Prostate gland (tissue), 2 donors: ENCODE data around the gene IFIT3.

Source experiments
- POLR2A ChIP-seq: fragments of 450-650 bp; IDR thresholded peaks from one replicate; pipeline ENCODE4 v1.6.1; 2016; ENCODE audit warnings: antibody characterized with exemption, mild to moderate bottlenecking
- TF ChIP-seq, protein P1 (sequence below), 4 experiments: fragments of 200-600 bp in 2 of 4; fragments of 450-650 bp in 2 of 4; sonication (generic) in 2 of 4; IDR thresholded peaks; 1 replicate in 3 of 4; 2 replicates in 1 of 4; pipeline ENCODE4 v1.5.1; 2016 to 2019; ENCODE audit warnings: antibody characterized with exemption in 4 of 4, mild to moderate bottlenecking in 2 of 4, moderate library complexity in 2 of 4

DNA sequence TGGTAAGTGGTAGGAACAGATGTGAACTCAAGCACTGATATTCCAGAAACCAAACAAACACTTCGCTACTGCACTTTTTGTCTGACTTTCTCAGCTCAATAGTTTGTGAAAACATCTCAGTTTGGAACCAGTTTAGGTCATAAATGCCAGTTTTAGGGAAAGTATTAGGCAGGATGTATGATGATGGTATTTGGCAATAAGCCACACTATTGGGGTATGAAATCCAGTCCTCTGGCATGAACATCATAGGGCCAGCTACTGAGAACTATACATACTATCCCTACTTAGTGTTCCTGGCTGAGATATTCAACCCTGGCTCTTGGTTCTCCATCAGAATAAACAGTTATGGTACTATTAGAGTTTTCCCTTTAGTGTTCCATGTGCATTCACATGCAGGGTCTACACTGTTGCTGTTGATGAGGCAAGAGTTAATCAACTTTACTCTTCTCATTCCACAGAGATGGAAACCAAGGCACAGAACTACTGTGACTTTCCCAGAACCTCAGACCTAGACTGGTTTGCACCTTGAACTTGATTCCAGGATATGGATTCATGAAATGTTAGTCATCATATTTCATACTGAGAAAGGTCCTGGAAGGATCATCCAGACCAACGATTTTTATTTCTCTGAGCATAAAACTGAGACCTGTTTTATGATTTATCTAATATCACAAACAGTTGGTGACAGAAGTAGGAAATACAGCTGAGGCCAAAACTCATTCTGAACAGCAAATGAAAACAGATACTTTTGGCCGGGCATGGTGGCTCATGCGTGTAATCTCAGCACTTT lies 46.0 kb upstream of the IFIT3 start:
- TF ChIP-seq POLR2A = no peak
- TF ChIP-seq, protein P1, sequence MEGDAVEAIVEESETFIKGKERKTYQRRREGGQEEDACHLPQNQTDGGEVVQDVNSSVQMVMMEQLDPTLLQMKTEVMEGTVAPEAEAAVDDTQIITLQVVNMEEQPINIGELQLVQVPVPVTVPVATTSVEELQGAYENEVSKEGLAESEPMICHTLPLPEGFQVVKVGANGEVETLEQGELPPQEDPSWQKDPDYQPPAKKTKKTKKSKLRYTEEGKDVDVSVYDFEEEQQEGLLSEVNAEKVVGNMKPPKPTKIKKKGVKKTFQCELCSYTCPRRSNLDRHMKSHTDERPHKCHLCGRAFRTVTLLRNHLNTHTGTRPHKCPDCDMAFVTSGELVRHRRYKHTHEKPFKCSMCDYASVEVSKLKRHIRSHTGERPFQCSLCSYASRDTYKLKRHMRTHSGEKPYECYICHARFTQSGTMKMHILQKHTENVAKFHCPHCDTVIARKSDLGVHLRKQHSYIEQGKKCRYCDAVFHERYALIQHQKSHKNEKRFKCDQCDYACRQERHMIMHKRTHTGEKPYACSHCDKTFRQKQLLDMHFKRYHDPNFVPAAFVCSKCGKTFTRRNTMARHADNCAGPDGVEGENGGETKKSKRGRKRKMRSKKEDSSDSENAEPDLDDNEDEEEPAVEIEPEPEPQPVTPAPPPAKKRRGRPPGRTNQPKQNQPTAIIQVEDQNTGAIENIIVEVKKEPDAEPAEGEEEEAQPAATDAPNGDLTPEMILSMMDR (IDR thresholded peaks at IDR 0.05) = no peak
